Parathyroid adenoma (tissue), 2 donors: ENCODE results near the gene SLC25A21.

Experiments used
- H2AFZ ChIP-seq: fragments of 300-600 bp; sonication (generic); one replicate; pipeline ENCODE4 v1.7.0; 2017; ENCODE audit warnings: antibody characterized with exemption, mild to moderate bottlenecking
- H3K27ac ChIP-seq: fragments of 300-600 bp; sonication (generic); one replicate; pipeline ENCODE4 v1.7.0; 2017
- H3K27me3 ChIP-seq: fragments of 300-600 bp; sonication (generic); one replicate; pipeline ENCODE4 v1.7.0; 2017; ENCODE audit warnings: low read length; ENCODE audit not compliant: control insufficient read depth, insufficient read depth
- H3K36me3 ChIP-seq: fragments of 300-600 bp; sonication (generic); one replicate; pipeline ENCODE4 v1.7.0; 2017; ENCODE audit warnings: low read length; ENCODE audit not compliant: control insufficient read depth, insufficient read depth
- H3K4me1 ChIP-seq: fragments of 300-600 bp; sonication (generic); one replicate; pipeline ENCODE4 v1.7.0; 2017; ENCODE audit warnings: control low read depth
- H3K4me2 ChIP-seq: fragments of 300-600 bp; sonication (generic); one replicate; pipeline ENCODE4 v1.7.0; 2017; ENCODE audit warnings: low read length
- H3K4me3 ChIP-seq: fragments of 300-600 bp; sonication (generic); one replicate; pipeline ENCODE4 v1.7.0; 2017; ENCODE audit warnings: low read depth, low read length
- H3K79me2 ChIP-seq: fragments of 300-600 bp; sonication (generic); one replicate; pipeline ENCODE4 v1.7.0; 2017; ENCODE audit warnings: control low read depth
- H3K9ac ChIP-seq: fragments of 300-600 bp; sonication (generic); one replicate; pipeline ENCODE4 v1.7.0; 2017; ENCODE audit warnings: mild to moderate bottlenecking
- H3K9me3 ChIP-seq: fragments of 300-600 bp; sonication (generic); one replicate; pipeline ENCODE4 v1.7.0; 2017; ENCODE audit warnings: low read length; ENCODE audit not compliant: control insufficient read depth
- CTCF ChIP-seq: fragments of 300-600 bp; sonication (generic); IDR thresholded peaks from one replicate; pipeline ENCODE4 v1.7.0; 2017; ENCODE audit warnings: antibody characterized with exemption, mild to moderate bottlenecking
- donor health status: primary hyperparathyroidism.

The SLC25A21 gene

GRCh38 chr14:37023875-37024565 is 148.4 kb downstream of the SLC25A21 start:
- no peaks in the 10 kb centered on the region for H3K27me3 ChIP-seq

GRCh38 chr14:37021390-37021789 is 151.0 kb downstream of the SLC25A21 start:
- H3K27ac ChIP-seq, result no peak overlapping the region
- H3K4me2 ChIP-seq, result no peak overlapping the region
- H3K27me3 ChIP-seq, result no peaks in the 10 kb centered on the region
- no peak overlapping the region for H3K4me3 ChIP-seq
- H3K79me2 ChIP-seq, result no peaks in the 10 kb centered on the region
- H2AFZ ChIP-seq, result no peak overlapping the region
- TF ChIP-seq CTCF, result no peak
- no peaks in the 10 kb centered on the region for H3K36me3 ChIP-seq
- no peak overlapping the region for H3K9ac ChIP-seq
- no peaks in the 10 kb centered on the region for H3K4me1 ChIP-seq
- H3K9me3 ChIP-seq, result no peaks in the 10 kb centered on the region

More at GRCh38 chr14:37023875-37024565, 148.4 kb downstream of the SLC25A21 start:
- H3K9ac ChIP-seq, result no peak overlapping the region
- H3K9me3 ChIP-seq, result no peaks in the 10 kb centered on the region
- H3K27ac ChIP-seq, result no peak overlapping the region
- no peak overlapping the region for H3K4me2 ChIP-seq
- no peak overlapping the region for H2AFZ ChIP-seq
- H3K79me2 ChIP-seq, result no peaks in the 10 kb centered on the region
- H3K4me1 ChIP-seq, result no peaks in the 10 kb centered on the region
- TF ChIP-seq CTCF, result no peak
- no peak overlapping the region for H3K4me3 ChIP-seq
- no peaks in the 10 kb centered on the region for H3K36me3 ChIP-seq

GRCh38 chr14:37019488-37019887 is 152.9 kb downstream of the SLC25A21 start:
- H3K4me1 ChIP-seq, result no peaks in the 10 kb centered on the region
- no peaks in the 10 kb centered on the region for H3K27me3 ChIP-seq
- no peak for TF ChIP-seq CTCF
- H3K79me2 ChIP-seq, result no peaks in the 10 kb centered on the region
- no peak overlapping the region for H3K27ac ChIP-seq
- H3K9me3 ChIP-seq, result no peaks in the 10 kb centered on the region
- H3K4me3 ChIP-seq, result no peak overlapping the region
- no peaks in the 10 kb centered on the region for H3K36me3 ChIP-seq
- H3K4me2 ChIP-seq, result no peak overlapping the region
- H2AFZ ChIP-seq, result no peak overlapping the region
- no peak overlapping the region for H3K9ac ChIP-seq

GRCh38 chr14:37018571-37019240 is 153.7 kb downstream of the SLC25A21 start:
- H3K79me2 ChIP-seq, result no peaks in the 10 kb centered on the region
- no peak overlapping the region for H2AFZ ChIP-seq

More at GRCh38 chr14:37018571-37019240, 153.7 kb downstream of the SLC25A21 start:
- Histone ChIP-seq H3K4me2 (no peak overlapping the region), H3K27me3 (no peaks in the 10 kb centered on the region), H3K36me3 (no peaks in the 10 kb centered on the region), H3K27ac (no peak overlapping the region), H3K9me3 (no peaks in the 10 kb centered on the region), H3K4me1 (no peaks in the 10 kb centered on the region), H3K9ac (no peak overlapping the region), H3K4me3 (no peak overlapping the region)
- no peak for TF ChIP-seq CTCF
